ENCODE measurements around the gene TBCD. TPM values are rescaled to one million over a fixed set of nuclear protein-coding genes. Genes with fewer than 3 reads are reported as not detected.

Gene TBCD
- total RNA-seq, 1 experiment from 2014 or later: 129 TPM

DNA sequence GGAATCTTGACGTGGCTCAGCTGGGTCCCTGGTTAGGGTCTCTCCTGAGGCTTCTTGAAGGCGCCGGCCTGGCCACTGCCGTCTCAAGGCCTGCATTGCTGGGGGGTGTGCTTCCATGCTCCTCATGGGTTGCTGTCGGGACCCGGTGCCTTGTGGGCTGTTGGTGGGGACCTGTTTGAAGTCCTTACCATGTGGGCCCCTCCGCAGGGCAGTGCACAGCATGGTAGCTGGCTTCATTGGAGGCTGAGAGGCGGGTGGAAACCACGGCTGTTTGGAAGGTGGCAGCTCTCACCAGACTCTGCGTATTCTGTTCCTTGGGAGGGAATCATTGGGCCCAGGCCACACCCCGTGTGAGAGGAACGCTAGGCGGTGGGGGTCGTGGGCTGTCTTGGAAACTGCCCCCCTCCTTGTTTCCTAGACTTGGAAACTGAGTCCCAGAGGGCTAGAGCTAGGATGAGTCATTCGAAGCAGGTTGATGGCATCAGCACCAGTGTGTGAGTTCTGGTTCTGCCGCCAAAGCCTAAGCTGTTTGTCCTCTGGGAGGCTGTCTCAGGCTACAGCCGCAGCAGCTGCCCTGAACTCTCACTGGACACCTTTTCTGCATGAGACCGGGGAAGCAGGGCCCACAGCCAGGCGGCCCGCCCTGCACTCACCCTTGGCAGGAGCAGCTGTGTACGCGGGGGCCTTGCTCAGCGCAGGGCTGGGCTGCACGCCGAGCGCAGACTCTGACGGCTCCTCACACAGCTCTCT, 52.8 kb downstream of the TBCD start:
- Histone ChIP-seq H3T11ph (ENCODE audit: low read length) (no peak overlapping the region), H2AFZ (ENCODE audit: low read length) (no peak overlapping the region), H4K91ac (ENCODE audit: insufficient read length, low read depth, low read length) (no peak overlapping the region), H3K56ac (ENCODE audit: insufficient read length, low read depth, low read length) (no peak overlapping the region), H2BK20ac (ENCODE audit: low read depth, low read length, poor library complexity, severe bottlenecking) (no peak overlapping the region), H3K27ac (ENCODE audit: insufficient read length, low read depth, low read length) (no peak overlapping the region), H3K23me2 (ENCODE audit: insufficient read length, low read depth, low read length, poor library complexity, severe bottlenecking) (no peaks in the 10 kb centered on the region), H2BK15ac (ENCODE audit: low read depth, low read length) (no peak overlapping the region), H3K9me3 (ENCODE audit: control insufficient read depth, low read depth, low read length) (peaks cover 14% of the 10 kb centered on the region), H3K23ac (ENCODE audit: insufficient read length, low read depth, low read length) (no peak overlapping the region), H3K9ac (ENCODE audit: extremely low read depth, insufficient read length, low read length) (no peak overlapping the region), H2AK5ac (ENCODE audit: insufficient read length, low read length) (no peak overlapping the region), H3K79me2 (ENCODE audit: insufficient read depth, low read length) (peaks cover 1% of the 10 kb centered on the region; the same call in 1 of the 2 replicates), H3K4me1 (ENCODE audit: insufficient read depth, low read length) (no peaks in the 10 kb centered on the region), H3K14ac (ENCODE audit: insufficient read depth, low read length) (no peak overlapping the region; the same call in 1 of the 2 replicates), H3K79me1 (ENCODE audit: insufficient read depth, low read depth, low read length, poor library complexity, severe bottlenecking) (no peaks in the 10 kb centered on the region), H3K18ac (ENCODE audit: insufficient read length, low read depth, low read length) (no peak overlapping the region), H2BK120ac (ENCODE audit: low read depth, low read length, poor library complexity, severe bottlenecking) (no peak overlapping the region), H2BK12ac (ENCODE audit: insufficient read length, low read depth, low read length) (no peak overlapping the region), H2BK5ac (ENCODE audit: insufficient read length, low read length) (no peak overlapping the region), H4K20me1 (ENCODE audit: control insufficient read depth, insufficient read depth, insufficient read length) (no peaks in the 10 kb centered on the region), H4K5ac (ENCODE audit: insufficient read length, low read depth, low read length) (no peak overlapping the region), H4K8ac (replicated peaks; ENCODE audit: insufficient read length, low read depth, low read length) (no peak overlapping the region), H3K27me3 (ENCODE audit: insufficient read depth, low read length) (no peaks in the 10 kb centered on the region), H3K4ac (ENCODE audit: low read depth, low read length) (no peak overlapping the region), H3K4me2 (ENCODE audit: insufficient read depth, insufficient read length, low read length) (no peak overlapping the region)
- peaks cover 25 to 26% of the 10 kb centered on the region in 2 experiments for H3K9me3 Mint-ChIP-seq
- H3K27me3 Mint-ChIP-seq (ENCODE audit: low read depth): no peaks in the 10 kb centered on the region
- WGBS (ENCODE audit: extremely low coverage, insufficient read length, low lambda C conversion rate): no CpG with 5 or more reads among the region's 27 CpGs
- DNase-seq: no peak
- H3K27ac Mint-ChIP-seq: no peak overlapping the region; a peak in 1 of 7 replicates
- H3K36me3 Mint-ChIP-seq (ENCODE audit: insufficient read depth in 1 of 3, low read depth in 3 of 3): peaks cover 33 to 61% (median 59%) of the 10 kb centered on the region in 3 experiments
- H3K4me3 Mint-ChIP-seq: no peak overlapping the region
- peaks cover 8 to 13% of the 10 kb centered on the region in 2 experiments for H3K4me1 Mint-ChIP-seq
- TF ChIP-seq, protein P1, sequence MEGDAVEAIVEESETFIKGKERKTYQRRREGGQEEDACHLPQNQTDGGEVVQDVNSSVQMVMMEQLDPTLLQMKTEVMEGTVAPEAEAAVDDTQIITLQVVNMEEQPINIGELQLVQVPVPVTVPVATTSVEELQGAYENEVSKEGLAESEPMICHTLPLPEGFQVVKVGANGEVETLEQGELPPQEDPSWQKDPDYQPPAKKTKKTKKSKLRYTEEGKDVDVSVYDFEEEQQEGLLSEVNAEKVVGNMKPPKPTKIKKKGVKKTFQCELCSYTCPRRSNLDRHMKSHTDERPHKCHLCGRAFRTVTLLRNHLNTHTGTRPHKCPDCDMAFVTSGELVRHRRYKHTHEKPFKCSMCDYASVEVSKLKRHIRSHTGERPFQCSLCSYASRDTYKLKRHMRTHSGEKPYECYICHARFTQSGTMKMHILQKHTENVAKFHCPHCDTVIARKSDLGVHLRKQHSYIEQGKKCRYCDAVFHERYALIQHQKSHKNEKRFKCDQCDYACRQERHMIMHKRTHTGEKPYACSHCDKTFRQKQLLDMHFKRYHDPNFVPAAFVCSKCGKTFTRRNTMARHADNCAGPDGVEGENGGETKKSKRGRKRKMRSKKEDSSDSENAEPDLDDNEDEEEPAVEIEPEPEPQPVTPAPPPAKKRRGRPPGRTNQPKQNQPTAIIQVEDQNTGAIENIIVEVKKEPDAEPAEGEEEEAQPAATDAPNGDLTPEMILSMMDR (conservative IDR thresholded peaks at IDR 0.05): no peak
